Medulla oblongata (tissue), 1 donor: ENCODE data around the gene PIP5K1C.

ENCODE experiments used
- DNase-seq: peaks from one replicate; pipeline ENCODE4 v3.0.0-alpha.2; 2015; ENCODE audit errors: extremely low spot score

The PIP5K1C gene

DNA sequence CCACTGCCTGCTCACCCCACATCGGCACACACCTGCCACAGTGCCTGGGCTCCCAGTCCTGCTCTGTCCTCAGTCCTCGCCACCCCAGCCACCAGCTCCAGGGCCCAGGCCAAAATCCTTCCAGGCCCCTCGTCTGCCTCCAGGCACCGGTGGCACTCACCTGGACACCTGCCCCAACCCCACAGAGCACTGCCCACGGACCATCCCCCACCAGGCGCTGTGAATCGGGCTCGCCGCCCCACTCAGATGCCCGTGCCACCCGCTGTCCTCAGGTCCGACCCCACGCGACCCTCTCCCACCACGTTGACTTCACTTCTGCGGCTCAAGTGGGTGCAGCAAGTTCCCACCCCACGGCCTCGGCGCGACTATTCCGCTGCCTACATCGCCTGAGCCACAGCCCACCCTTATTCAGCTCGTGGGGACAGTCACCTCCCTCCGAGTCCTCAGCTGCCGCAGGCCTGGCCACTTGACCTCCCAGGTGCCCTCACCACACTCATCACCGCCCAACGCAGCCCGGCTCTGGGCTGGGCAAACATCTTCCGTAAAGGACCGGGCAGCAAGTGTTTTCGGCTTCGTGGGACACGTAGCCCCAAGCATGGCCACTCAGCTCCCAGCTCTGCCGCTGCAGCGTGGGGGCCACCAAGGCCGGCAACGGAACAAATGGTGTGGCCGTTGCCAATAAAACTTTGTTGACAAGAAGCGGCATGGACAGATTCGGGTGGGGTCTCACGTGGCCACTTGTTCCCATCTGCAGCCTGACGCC, 5.7 kb downstream of the PIP5K1C start:
- no peak for DNase-seq

DNA sequence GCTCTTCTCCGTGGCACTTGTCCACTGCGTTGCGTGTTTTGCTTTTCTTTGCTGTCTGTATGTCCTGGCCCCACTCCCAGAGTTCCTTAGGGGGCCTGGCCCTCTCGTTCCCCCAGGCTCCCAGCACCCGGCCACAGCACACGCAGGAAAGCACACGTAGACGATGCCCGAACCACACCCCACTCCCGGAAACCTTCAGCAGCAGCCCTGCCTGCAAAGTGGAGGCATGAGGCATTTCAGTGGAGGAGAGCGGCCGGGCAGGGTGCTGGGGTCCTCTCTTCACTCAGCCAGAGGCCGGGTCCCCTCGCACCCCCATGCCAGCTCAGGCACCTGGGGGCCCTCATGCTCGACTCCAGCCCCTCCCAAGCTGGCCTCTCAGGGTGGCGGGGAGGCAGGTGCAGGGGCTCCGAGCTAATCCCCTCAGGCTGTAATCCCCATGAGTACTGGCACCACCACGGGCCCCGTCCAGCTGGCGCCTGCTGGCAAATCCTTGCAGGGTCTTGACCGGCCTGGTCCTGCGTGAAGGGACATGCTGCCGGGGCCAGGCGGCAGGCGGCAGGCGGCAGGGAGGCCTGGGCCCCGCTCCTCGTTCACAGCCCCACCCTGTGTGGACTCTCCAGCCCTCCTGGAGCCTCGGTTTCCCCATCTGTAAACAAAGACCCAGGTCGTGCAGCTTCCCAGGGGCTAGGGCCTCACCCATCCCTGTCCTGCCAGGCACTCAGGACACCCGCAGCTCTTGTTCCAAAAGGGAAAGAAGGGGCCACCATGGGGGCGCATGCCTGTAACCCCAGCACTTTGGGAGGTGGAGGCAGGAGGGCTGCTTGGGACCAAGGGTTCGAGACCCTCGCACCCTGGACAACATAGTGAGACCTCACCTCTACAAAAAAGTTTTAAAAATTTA, 7.0 kb downstream of the PIP5K1C start:
- no peak for DNase-seq

DNA sequence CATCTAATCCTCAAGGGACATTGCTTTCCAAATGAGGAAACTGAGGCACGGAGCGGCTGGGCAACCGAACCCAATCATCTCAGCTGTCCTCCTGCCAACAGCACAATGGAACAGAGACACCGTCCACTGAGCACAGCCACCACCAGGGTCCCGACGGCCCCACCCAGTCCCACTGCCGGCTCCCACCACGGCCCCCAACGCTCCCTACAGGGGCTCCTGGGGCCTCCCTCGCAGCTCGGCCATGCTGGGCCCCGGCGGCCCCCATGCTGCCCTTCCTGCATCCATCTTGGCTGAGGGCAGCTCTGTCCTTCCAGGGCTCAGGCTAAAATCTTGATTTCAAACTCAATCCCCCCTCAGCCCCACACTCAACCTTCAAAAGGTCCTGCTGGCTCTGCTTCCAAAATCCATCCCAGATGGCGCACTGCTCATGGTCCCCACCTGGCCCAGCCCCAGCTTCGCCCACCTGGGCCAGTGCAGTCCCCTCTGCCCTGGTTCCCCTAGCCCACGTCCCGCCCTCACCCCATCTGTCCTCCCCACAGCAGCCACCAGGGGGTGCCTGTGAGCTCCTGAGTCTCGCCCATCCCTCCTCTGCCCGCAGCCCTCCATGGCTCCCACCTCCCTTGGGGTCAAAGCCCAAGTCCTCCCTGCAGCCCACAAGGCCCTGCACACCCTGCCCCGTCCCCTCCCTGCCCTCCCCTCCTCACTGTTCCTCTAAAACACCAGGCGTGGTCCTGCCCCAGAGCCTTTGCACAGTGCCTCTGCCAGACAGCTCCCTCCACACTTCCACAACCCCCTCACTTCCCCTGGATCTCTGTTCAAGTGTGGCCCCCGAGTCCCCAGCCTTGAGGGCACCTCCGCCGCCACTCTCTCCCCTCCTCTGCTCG, 7.9 kb downstream of the PIP5K1C start:
- no peak for DNase-seq

GRCh38 chr19:3691726-3692125, 8.5 kb downstream of the PIP5K1C start:
- no peak for DNase-seq

- DNase-seq, result no peak
Measured at GRCh38 chr19:3691372-3691716, 8.9 kb downstream of the PIP5K1C start.

- DNase-seq, result no peak
Measured at GRCh38 chr19:3690551-3691371, 9.5 kb downstream of the PIP5K1C start.

GRCh38 chr19:3687774-3688706, 12.2 kb downstream of the PIP5K1C start:
- DNase-seq, result no peak

GRCh38 chr19:3687393-3687773, 12.9 kb downstream of the PIP5K1C start:
- no peak for DNase-seq

- DNase-seq, result no peak
Measured at GRCh38 chr19:3684817-3685410, 15.4 kb downstream of the PIP5K1C start.

DNA sequence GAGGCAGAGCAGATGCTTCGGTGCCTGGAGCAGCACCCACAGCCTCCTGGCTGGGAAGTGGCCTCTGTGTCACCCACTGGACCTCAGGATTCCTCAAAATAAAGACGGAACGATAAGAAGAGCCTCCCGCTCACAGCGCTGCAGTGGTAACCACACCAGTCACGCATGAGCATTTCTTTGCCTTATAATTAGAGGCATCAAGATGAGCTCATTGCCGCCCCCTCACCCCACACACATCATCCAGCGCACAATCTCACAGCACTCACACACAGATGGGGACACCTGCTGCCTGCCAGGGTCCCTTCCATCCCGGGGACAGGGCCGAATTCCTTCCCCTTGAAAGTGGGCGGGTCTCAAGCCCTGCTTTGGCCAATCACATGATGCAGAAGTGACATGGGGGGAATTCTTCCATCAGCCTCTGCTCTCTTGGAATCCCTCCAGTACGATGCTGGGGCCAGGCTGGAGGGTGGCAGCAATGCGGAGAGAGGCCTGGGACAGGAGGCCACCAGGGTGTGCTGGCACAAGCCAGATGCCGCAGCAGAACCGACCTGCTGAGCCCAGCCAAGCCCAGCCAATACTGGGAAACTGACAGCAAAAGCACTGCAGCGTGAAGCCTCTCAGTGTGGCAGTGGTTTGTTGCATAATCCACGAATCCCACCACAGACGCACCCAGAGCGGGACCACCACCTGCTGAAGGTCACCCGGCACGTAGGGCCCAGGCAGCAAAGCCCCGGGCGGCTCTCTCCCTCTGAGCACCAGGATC, 16.0 kb downstream of the PIP5K1C start:
- no peak for DNase-seq

DNA sequence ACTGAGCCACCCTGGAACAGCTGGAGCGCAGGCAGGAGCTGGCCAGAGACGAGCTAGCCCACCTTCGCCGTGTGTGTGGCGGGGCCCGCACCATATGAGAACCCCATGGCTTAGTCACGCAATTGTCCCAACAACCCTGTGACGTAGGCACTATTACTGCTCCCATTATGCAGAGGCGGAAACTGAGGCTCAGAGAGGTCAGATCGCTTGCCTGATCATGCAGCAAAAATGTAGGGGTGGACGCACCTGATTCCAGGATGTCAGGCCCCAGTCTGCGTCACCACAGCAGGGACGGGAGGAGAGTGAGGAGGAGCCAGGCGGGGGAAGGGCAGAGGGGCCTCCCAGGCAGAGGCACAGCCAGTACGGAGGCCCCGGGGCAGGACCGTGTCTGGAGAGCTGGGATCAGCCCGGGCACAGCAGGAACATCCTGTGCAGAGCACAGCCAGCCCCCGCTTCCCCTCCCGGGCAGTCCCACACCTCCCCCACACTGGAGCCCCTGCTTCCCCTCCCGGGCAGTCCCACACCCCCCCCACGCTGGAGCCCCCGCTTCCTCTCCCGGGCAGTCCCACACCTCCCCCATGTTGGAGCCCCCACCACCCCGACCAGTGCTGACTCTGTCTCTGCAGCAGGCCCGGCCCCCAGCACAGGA, 16.7 kb downstream of the PIP5K1C start:
- no peak for DNase-seq

DNA sequence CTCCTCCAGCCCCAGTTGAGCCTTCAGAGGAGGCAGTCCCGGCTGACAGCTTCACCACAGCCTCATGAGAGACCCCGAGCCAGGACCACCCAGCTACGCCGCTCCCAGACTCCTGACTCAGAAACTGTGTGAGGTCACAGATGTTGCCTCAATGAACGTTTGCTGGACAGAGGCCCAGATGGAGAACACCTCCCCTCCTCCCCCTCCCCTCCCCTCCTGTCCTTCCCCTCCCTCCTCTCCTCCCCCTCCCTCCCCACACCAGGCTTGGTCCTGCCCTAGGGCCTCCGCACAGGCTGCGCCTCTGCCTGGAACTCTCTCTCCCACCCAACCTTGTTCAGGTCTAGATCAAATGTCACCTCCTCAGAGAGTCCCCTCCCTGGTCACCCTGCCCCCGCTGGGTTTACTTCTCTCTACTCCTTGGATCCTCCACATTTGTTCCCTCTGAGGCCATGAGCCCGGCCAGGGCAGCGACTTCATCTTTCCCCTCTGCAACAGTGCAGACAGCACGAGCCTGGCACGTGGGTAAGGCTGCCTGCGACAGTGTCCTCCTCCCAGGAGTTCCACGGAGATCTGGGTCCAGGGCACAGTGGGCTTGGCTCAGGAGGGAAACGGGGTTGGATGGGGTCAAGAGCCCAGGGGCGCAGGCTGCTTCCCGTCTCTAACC, 17.4 kb downstream of the PIP5K1C start:
- DNase-seq, result no peak

GRCh38 chr19:3682286-3682685, 18.0 kb downstream of the PIP5K1C start:
- no peak for DNase-seq

GRCh38 chr19:3680939-3681338, 19.3 kb downstream of the PIP5K1C start:
- no peak for DNase-seq

GRCh38 chr19:3679581-3679980, 20.7 kb downstream of the PIP5K1C start:
- no peak for DNase-seq

DNA sequence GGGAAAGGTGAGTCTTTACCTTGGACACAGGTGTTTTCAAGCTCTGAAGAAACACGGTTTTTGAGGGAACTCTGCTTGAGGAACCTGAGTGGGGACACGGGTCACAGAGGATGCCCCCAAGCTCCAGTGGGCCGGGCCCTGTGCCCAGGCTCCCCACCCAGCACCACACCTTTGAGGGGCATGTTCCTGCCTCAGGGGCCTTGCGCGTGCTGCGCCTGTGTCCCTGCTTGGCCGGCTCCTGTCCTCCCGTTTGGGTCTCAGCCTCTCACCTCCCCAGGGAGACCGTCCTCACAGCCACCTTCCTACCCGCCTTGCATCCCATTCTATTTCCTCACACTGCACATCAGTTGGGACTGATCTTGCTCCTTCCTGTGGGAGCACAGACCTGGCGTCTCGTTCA, 21.1 kb downstream of the PIP5K1C start:
- no peak for DNase-seq

GRCh38 chr19:3678188-3678587, 22.1 kb downstream of the PIP5K1C start:
- DNase-seq, result no peak
